Measurements from ENCODE around the gene FUBP3. TPM values are rescaled to one million over a fixed set of nuclear protein-coding genes. Genes with fewer than 3 reads are reported as not detected.

FUBP3 gene
- total and polyA plus RNA-seq, 10 donors = 14.7 to 46.1 (median 30.5) TPM

- TF ChIP-seq POLR2AphosphoS5 (IDR thresholded peaks at IDR 0.05) = no peak
- TF ChIP-seq, protein P1, sequence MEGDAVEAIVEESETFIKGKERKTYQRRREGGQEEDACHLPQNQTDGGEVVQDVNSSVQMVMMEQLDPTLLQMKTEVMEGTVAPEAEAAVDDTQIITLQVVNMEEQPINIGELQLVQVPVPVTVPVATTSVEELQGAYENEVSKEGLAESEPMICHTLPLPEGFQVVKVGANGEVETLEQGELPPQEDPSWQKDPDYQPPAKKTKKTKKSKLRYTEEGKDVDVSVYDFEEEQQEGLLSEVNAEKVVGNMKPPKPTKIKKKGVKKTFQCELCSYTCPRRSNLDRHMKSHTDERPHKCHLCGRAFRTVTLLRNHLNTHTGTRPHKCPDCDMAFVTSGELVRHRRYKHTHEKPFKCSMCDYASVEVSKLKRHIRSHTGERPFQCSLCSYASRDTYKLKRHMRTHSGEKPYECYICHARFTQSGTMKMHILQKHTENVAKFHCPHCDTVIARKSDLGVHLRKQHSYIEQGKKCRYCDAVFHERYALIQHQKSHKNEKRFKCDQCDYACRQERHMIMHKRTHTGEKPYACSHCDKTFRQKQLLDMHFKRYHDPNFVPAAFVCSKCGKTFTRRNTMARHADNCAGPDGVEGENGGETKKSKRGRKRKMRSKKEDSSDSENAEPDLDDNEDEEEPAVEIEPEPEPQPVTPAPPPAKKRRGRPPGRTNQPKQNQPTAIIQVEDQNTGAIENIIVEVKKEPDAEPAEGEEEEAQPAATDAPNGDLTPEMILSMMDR (IDR thresholded peaks at IDR 0.05 in 8 of 11, conservative IDR thresholded peaks at IDR 0.05 in 3 of 11) = no peak
- TF ChIP-seq POLR2A (IDR thresholded peaks at IDR 0.05) = no peak
- Histone ChIP-seq H3K27me3 (replicated peaks in 1 of 7) (no peaks in the 10 kb centered on the region), H3K27ac (no peak overlapping the region), H3K4me3 (no peak overlapping the region), H3K4me1 (no peaks in the 10 kb centered on the region), H3K9me3 (no peaks in the 10 kb centered on the region), H3K36me3 (peaks cover 0 to 98% (median 29%) of the 10 kb centered on the region in 6 donors)
- 85 to 96% (median 92%) methylated on average over 2 of the region's 2 CpGs for WGBS, 5 donors
- intact Hi-C loops (cut with DNase I; ENCODE audit: low total_unique reads) = no loop called here
- DNase-seq = no peak
Observed at GRCh38 chr9:130601100-130601499, 21.7 kb downstream of the FUBP3 start.

- 81 to 91% (median 87%) methylated on average over 3 of the region's 3 CpGs for WGBS, 5 donors
- Histone ChIP-seq H3K4me3 (no peak overlapping the region), H3K9me3 (no peaks in the 10 kb centered on the region), H3K36me3 (peaks cover 0 to 98% (median 22%) of the 10 kb centered on the region in 6 donors), H3K27me3 (replicated peaks in 1 of 7) (no peaks in the 10 kb centered on the region), H3K4me1 (no peaks in the 10 kb centered on the region), H3K27ac (no peak overlapping the region)
- TF ChIP-seq, protein P1 (IDR thresholded peaks at IDR 0.05 in 8 of 11, conservative IDR thresholded peaks at IDR 0.05 in 3 of 11) = no peak
- no peak for TF ChIP-seq POLR2A (IDR thresholded peaks at IDR 0.05)
- TF ChIP-seq POLR2AphosphoS5 (IDR thresholded peaks at IDR 0.05) = no peak
- intact Hi-C loops (cut with DNase I; ENCODE audit: low total_unique reads) = no loop called here
- DNase-seq = no peak
Observed at GRCh38 chr9:130604295-130604694, 24.9 kb downstream of the FUBP3 start.

GRCh38 chr9:130606887-130607600 is 27.7 kb downstream of the FUBP3 start:
- H3K27ac ChIP-seq = no peak overlapping the region
- peaks cover 0 to 97% (median 19%) of the 10 kb centered on the region in 6 donors for H3K36me3 ChIP-seq
- no peaks in the 10 kb centered on the region for H3K4me1 ChIP-seq
- intact Hi-C loops (cut with DNase I; ENCODE audit: low total_unique reads) = no loop called here
- DNase-seq = no peak
- no peaks in the 10 kb centered on the region for H3K9me3 ChIP-seq
- 92 to 95% (median 94%) methylated on average over 8 of the region's 8 CpGs for WGBS, 5 donors
- H3K4me3 ChIP-seq = no peak overlapping the region
- no peak for TF ChIP-seq POLR2A (IDR thresholded peaks at IDR 0.05)
- TF ChIP-seq, protein P1 (IDR thresholded peaks at IDR 0.05 in 8 of 11, conservative IDR thresholded peaks at IDR 0.05 in 3 of 11) = no peak
- no peak for TF ChIP-seq POLR2AphosphoS5 (IDR thresholded peaks at IDR 0.05)
- no peaks in the 10 kb centered on the region for H3K27me3 ChIP-seq (replicated peaks in 1 of 7)

DNA sequence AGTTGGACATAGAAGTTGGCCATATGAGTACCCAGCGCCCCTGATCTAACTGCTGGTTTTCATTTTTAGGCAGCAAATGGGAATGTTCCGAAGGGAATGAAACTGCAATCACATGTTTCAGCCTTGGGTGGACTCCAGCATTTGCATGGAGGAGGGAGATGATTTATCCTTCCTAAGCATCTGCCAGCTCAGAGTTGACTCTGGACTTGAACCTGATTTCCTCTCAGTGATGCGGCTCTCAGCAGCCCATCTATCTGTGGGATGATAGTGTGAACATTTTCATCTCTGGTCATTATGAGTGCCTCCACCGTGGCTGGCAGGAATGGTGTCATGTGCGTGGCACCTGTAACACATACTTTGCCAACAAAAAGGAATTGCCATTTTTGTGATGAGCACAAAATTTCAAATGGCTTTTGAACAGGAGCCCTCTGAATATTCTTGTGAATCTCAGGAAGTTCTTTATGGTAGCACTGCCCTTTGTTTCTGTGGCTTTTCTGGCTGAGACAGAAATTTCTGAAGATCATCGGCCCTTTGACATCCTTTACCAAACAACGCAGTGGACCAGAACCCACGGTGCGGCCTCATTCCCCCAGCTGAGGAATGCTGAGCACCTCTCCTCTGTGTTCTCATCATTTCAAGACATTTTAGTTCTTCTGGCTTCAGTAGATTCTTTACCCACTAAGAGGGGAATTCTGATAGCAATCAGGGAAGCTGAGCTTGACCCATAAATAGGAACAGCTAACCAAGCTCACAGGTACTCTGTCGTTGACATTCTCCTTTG is 28.5 kb downstream of the FUBP3 start:
- no peak for DNase-seq
- WGBS, 5 donors = 85 to 92% (median 88%) methylated on average over 10 of the region's 10 CpGs
- H3K4me1 ChIP-seq = no peaks in the 10 kb centered on the region
- H3K4me3 ChIP-seq = no peak overlapping the region
- TF ChIP-seq POLR2AphosphoS5 (IDR thresholded peaks at IDR 0.05) (no peak), POLR2A (IDR thresholded peaks at IDR 0.05) (no peak)
- TF ChIP-seq, protein P1 (IDR thresholded peaks at IDR 0.05 in 8 of 11, conservative IDR thresholded peaks at IDR 0.05 in 3 of 11) = no peak
- intact Hi-C loops (cut with DNase I; ENCODE audit: low total_unique reads) = no loop called here
- no peaks in the 10 kb centered on the region for H3K9me3 ChIP-seq
- peaks cover 0 to 97% (median 26%) of the 10 kb centered on the region in 6 donors for H3K36me3 ChIP-seq
- H3K27ac ChIP-seq = no peak overlapping the region
- H3K27me3 ChIP-seq (replicated peaks in 1 of 7) = no peaks in the 10 kb centered on the region
